HFFc6 (cell line): ENCODE measurements around the gene HIC1. TPM values are rescaled to one million over a fixed set of nuclear protein-coding genes. Genes with fewer than 3 reads are reported as not detected.

Experiments
- DNase-seq: peaks from one replicate; pipeline ENCODE4 v3.0.0-alpha.2; 2018
- H3K27ac Mint-ChIP-seq: 2 replicates; pipeline ENCODE4 v1.8.0; 2020; ENCODE audit warnings: mild to moderate bottlenecking, mixed read lengths
- H3K27me3 Mint-ChIP-seq: 2 replicates; pipeline ENCODE4 v1.8.0; 2021; ENCODE audit warnings: mild to moderate bottlenecking, moderate library complexity, mixed read lengths; ENCODE audit not compliant: insufficient read depth
- H3K36me3 Mint-ChIP-seq: 2 replicates; pipeline ENCODE4 v1.8.0; 2021; ENCODE audit warnings: low read depth, mixed read lengths
- H3K4me1 Mint-ChIP-seq: 2 replicates; pipeline ENCODE4 v1.8.0; 2020; ENCODE audit warnings: low read depth, mixed read lengths
- H3K4me3 Mint-ChIP-seq: 2 replicates; pipeline ENCODE4 v1.8.0; 2020; ENCODE audit warnings: mild to moderate bottlenecking, moderate library complexity, mixed read lengths
- H3K9me3 Mint-ChIP-seq: 2 replicates; pipeline ENCODE4 v1.8.0; 2020; ENCODE audit warnings: mild to moderate bottlenecking, mixed read lengths
- CTCF ChIP-seq: fragments of 200-600 bp; sonication (generic); IDR thresholded peaks from 2 replicates; pipeline ENCODE4 v1.5.0; 2021; ENCODE audit warnings: antibody characterized with exemption, mild to moderate bottlenecking
- total RNA-seq, 6 experiments: library from RNA; stranded (reverse); fragmentation: NEBNext Ultra II Directional; extraction: Animal tissue kit (Norgen Biotek cat#: 25700); gene quantifications; 2 replicates in 1 of 6; 3 replicates in 5 of 6; pipeline ENCODE4 v1.2.3, GENCODE V29; 2021

Gene HIC1
- total RNA-seq, 6 experiments from 2014 or later, result 42.7 to 51.9 (median 48.0) TPM

DNA sequence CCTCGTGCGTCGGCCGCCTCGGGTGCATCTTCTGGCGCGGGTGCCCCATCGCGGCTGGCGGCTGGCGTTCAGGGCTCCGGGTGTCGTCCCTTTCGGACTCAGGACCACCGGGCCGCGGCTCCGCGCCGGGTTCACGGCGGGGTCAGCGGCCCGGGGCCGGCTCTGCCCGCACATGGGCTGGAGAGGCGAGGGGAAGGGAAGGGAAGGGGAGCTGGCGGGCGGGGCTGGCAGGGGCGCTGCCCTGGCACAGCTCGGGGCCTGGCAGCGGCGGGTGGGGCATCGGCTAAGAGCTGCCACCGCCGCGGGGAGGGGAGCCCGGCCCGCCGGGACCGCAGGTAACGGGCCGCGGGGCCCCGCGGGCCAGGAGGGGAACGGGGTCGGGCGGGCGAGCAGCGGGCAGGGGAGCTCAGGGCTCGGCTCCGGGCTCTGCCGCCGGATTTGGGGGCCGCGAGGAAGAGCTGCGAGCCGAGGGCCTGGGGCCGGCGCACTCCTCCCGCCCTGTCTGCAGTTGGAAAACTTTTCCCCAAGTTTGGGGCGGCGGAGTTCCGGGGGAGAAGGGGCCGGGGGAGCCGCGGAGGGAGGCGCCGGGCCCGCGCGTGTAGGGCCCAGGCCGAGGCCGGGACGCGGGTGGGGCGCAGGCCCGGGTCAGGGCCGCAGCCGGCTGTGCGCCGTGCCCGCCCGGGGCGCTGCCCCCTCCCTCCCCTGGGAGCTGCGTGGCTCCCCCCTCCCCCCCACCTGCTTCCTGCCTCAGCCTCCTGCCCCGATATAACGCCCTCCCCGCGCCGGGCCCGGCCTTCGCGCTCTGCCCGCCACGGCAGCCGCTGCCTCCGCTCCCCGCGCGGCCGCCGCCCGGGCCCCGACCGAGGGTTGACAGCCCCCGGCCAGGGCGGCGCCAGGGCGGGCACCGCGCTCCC, 646 bp downstream of the HIC1 start:
- TF ChIP-seq CTCF, result no peak
- Mint-ChIP-seq H3K9me3 (no peaks in the 10 kb centered on the region), H3K27ac (peak overlapping the region; percentile 75), H3K4me1 (peaks cover 20% of the 10 kb centered on the region), H3K36me3 (peaks cover 9% of the 10 kb centered on the region; the same call in 1 of the 2 replicates), H3K27me3 (peaks cover 4% of the 10 kb centered on the region; the same call in 1 of the 2 replicates), H3K4me3 (peak overlapping the region; percentile 86)
- DNase-seq, result no peak

DNA sequence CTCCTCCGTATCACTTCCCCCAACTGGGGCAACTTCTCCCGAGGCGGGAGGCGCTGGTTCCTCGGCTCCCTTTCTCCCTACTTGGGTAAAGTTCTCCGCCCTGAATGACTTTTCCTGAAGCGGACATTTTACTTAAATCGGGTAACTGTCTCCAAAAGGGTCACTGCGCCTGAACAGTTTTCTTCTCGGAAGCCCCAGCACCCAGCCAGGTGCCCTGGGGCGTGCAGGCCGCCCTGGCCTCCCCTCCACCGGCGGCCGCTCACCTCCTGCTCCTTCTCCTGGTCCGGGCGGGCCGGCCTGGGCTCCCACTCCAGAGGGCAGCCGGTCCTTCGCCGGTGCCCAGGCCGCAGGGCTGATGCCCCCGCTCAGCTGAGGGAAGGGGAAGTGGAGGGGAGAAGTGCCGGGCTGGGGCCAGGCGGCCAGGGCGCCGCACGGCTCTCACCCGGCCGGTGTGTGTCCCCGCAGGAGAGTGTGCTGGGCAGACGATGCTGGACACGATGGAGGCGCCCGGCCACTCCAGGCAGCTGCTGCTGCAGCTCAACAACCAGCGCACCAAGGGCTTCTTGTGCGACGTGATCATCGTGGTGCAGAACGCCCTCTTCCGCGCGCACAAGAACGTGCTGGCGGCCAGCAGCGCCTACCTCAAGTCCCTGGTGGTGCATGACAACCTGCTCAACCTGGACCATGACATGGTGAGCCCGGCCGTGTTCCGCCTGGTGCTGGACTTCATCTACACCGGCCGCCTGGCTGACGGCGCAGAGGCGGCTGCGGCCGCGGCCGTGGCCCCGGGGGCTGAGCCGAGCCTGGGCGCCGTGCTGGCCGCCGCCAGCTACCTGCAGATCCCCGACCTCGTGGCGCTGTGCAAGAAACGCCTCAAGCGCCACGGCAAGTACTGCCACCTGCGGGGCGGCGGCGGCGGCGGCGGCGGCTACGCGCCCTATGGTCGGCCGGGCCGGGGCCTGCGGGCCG, 1.6 kb downstream of the HIC1 start:
- H3K27ac Mint-ChIP-seq, result peak overlapping the region; percentile 75
- no peaks in the 10 kb centered on the region for H3K9me3 Mint-ChIP-seq
- H3K4me3 Mint-ChIP-seq, result peak overlapping the region; percentile 86
- H3K4me1 Mint-ChIP-seq, result peaks cover 30% of the 10 kb centered on the region
- peaks cover 6% of the 10 kb centered on the region for H3K27me3 Mint-ChIP-seq
- H3K36me3 Mint-ChIP-seq, result peaks cover 13% of the 10 kb centered on the region; the same call in 1 of the 2 replicates
- no peak; the same call in 1 of the 2 replicates for TF ChIP-seq CTCF
- peak; percentile 56 for DNase-seq

DNA sequence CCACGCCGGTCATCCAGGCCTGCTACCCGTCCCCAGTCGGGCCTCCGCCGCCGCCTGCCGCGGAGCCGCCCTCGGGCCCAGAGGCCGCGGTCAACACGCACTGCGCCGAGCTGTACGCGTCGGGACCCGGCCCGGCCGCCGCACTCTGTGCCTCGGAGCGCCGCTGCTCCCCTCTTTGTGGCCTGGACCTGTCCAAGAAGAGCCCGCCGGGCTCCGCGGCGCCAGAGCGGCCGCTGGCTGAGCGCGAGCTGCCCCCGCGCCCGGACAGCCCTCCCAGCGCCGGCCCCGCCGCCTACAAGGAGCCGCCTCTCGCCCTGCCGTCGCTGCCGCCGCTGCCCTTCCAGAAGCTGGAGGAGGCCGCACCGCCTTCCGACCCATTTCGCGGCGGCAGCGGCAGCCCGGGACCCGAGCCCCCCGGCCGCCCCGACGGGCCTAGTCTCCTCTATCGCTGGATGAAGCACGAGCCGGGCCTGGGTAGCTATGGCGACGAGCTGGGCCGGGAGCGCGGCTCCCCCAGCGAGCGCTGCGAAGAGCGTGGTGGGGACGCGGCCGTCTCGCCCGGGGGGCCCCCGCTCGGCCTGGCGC, 2.4 kb downstream of the HIC1 start:
- no peak for DNase-seq
- peak overlapping the region; percentile 75; the same call in 1 of the 2 replicates for H3K27ac Mint-ChIP-seq

GRCh38 chr17:2057760-2058585, 3.1 kb downstream of the HIC1 start:
- Mint-ChIP-seq H3K27ac (peak overlapping the region; percentile 75), H3K4me3 (peak overlapping the region; percentile 71), H3K36me3 (peaks cover 13% of the 10 kb centered on the region; the same call in 1 of the 2 replicates), H3K9me3 (no peaks in the 10 kb centered on the region), H3K27me3 (peaks cover 20% of the 10 kb centered on the region), H3K4me1 (peaks cover 44% of the 10 kb centered on the region)
- no peak for TF ChIP-seq CTCF
- no peak for DNase-seq

More for the DNA sequence above, 2.4 kb downstream of the HIC1 start:
- Mint-ChIP-seq H3K4me3 (no peak overlapping the region), H3K27me3 (peaks cover 13% of the 10 kb centered on the region), H3K9me3 (no peaks in the 10 kb centered on the region), H3K4me1 (peaks cover 38% of the 10 kb centered on the region), H3K36me3 (peaks cover 13% of the 10 kb centered on the region; the same call in 1 of the 2 replicates)
- no peak for TF ChIP-seq CTCF
